HL-60 (cell line): ENCODE data around the gene TMEM204.

Experiments
- CTCF ChIP-seq: IDR thresholded peaks from one replicate; pipeline ENCODE4 v1.5.1; 2011; ENCODE audit warnings: low read length, control low read depth, inconsistent platforms; ENCODE audit not compliant: insufficient read depth
- GABPA ChIP-seq: IDR thresholded peaks from 2 replicates; pipeline ENCODE4 v1.6.1; 2012; ENCODE audit warnings: low read depth
- POLR2AphosphoS5 ChIP-seq: IDR thresholded peaks from 2 replicates; pipeline ENCODE4 v1.6.1; 2012; ENCODE audit warnings: low read depth
- REST ChIP-seq: IDR thresholded peaks from 2 replicates; pipeline ENCODE4 v1.6.1; 2012; ENCODE audit warnings: low read depth; ENCODE audit not compliant: insufficient replicate concordance

- TF ChIP-seq REST (no peak), CTCF (no peak), POLR2AphosphoS5 (no peak), GABPA (no peak)
Measured at GRCh38 chr16:1564325-1564724, 30.9 kb downstream of the TMEM204 start.
